HG02885 (cell line): ENCODE results near the gene HP1BP3.
"Not testable (repeated sequence)": the region's sequence is repeated elsewhere in the genome, so short reads cannot be mapped to it uniquely, and the experiment has no call there.

ENCODE experiments used
- ATAC-seq: cut with Tn5 transposase; IDR thresholded peaks from one replicate; pipeline ENCODE4 v1.9.1; 2021; ENCODE audit warnings: mild to moderate bottlenecking; ENCODE audit not compliant: unreplicated experiment, poor library complexity

Gene HP1BP3, protein sequence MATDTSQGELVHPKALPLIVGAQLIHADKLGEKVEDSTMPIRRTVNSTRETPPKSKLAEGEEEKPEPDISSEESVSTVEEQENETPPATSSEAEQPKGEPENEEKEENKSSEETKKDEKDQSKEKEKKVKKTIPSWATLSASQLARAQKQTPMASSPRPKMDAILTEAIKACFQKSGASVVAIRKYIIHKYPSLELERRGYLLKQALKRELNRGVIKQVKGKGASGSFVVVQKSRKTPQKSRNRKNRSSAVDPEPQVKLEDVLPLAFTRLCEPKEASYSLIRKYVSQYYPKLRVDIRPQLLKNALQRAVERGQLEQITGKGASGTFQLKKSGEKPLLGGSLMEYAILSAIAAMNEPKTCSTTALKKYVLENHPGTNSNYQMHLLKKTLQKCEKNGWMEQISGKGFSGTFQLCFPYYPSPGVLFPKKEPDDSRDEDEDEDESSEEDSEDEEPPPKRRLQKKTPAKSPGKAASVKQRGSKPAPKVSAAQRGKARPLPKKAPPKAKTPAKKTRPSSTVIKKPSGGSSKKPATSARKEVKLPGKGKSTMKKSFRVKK

DNA sequence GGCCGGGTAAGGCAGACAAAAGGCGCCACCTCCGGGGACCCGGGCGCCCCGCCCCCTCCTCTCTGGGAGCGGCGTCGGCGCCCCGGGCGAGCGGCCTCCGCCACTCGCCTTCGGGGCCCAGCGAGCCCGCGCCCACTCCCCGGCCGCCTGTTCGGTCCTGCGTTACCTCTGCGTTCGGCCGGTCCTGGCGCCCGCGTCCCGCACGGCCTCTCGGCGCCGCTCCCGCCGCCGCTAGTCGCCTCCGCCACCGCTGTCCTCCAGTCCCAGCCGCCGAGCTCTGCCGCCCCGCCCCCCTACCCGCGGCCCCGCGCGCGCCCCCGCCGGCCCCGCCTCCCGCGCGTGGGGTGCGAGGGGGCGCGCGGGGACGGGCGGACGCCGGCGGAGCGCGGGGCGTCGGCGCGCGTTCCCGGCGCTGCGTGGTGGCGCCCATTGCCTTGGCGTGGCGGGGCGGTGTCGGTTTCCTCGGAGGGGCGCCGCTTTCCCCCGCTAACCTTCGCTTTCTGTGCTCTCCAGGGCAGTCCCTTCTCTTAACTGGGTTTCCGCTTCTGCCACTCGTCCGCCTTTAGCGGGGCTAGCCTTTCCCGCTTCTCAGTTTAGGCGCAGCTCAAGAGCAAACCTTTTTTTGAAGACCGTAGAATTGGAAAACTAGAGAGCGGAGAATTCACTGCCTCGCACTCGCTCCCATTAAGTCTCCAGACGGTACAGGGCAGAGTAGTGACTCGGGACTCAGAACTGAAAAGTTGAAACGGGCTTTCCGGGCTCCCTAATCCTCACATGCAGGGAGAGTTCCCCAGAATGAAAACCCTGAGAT lies at the start of gene HP1BP3:
Gene HP1BP3 (minus strand): TSS at position 279 of the 811 bp plus-strand sequence. CDS start 6,867 bp downstream, outside the sequence.
- peak; percentile 61 for ATAC-seq

- ATAC-seq = no peak
Observed at GRCh38 chr1:20836230-20836629, 49.1 kb upstream of the HP1BP3 start.

- no peak for ATAC-seq
Observed at GRCh38 chr1:20834780-20835179, 47.7 kb upstream of the HP1BP3 start.

DNA sequence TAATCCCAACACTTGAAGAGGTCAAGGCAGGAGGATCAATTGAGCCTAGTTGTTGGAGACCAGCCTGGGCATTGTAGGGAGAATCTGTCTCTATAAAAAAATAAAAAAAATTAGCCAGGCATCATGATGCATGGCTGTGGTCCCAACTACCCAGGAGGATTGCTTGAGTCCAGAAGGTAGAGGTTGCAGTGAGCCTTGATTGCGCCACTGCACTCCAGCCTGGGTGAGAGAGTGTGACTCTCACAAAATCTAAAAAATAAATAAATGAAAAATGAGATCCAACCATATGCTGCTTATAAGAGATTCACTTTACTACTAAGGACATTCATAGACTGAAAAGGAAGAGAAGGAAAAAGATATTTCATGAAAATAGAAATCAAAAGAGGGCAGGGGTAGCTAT lies 47.1 kb upstream of the HP1BP3 start:
- ATAC-seq = no peak

DNA sequence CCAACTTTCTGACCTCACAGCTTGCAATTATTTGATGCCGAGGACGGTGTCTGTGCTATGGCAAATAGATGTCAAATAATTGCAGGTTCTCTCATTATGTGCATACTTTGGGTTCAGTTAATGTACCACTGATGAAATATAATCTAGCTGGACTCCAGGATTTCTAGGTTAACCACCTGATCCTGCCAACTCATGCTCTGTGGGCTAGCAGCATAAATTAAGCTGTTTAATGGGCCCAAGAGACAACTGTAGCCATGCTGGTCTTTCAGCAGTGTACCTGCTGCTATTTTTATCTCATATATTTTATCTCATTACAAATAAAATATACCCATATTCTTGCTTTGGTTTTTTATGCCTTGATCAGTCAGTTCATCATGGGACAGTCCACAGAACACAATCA lies 43.3 kb upstream of the HP1BP3 start:
- no peak for ATAC-seq

DNA sequence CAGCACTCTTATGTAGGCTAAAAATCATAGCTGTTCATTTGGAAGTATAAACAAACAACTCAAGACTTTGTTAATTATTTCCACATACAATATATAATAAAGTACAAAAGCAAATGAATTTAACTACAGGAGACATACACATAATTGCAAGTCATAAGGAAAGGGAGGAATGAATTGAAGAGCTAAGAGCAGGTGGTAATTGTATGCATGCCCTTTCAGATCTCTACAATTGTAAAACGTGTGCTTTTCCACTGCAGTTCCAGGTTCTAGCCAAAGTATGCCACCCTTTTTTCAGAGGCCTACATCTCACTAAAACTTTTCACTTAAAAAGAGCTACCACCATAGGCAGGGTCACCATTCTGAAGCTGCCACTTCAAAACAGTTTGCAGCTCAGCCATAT lies 42.8 kb upstream of the HP1BP3 start:
- ATAC-seq = no peak

DNA sequence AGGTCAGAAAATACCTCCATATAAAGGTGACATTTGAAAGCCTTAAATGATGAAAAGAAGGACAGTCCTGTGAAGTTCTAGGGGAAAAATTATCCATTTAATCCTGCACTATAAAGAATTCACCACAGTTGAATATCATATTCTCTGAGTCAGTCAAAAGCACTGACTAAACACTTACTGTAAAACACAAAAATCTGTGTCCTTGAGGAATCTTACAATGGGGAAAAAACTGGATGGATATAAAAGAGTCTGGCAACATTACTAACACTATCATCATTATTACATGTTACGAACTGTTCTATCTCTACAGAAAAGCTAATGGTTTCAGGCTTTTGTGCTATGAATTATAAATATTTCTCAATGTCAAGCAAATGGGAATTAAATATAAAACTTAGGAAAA lies 42.4 kb upstream of the HP1BP3 start:
- no peak for ATAC-seq

GRCh38 chr1:20823845-20824244 lies 36.7 kb upstream of the HP1BP3 start:
- ATAC-seq = no peak

GRCh38 chr1:20821466-20821865 lies 34.4 kb upstream of the HP1BP3 start:
- no peak for ATAC-seq

GRCh38 chr1:20819818-20820217 lies 32.7 kb upstream of the HP1BP3 start:
- ATAC-seq = no peak

GRCh38 chr1:20814534-20814871 lies 27.4 kb upstream of the HP1BP3 start:
- no peak for ATAC-seq

- ATAC-seq = no peak
Observed at GRCh38 chr1:20811916-20812315, 24.8 kb upstream of the HP1BP3 start.

DNA sequence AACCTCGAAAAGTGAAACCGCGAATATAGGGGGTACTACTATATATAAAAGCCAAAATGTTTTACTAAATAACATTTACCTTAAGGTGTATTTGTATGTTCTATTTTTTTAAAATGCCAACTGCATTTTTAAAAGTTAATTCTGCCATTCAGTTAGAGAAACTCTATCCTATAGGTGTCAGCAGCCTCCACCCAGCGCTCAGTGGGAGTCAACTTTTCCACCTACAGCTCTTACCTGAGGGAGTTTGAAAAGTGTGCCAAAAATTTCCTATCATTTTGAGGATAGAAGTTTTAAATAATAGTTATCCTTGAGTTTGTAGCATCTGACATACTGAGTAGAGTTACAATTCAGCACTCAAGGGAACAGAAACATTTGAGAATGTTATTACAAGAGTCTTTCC lies 6.1 kb upstream of the HP1BP3 start:
- ATAC-seq = no peak

GRCh38 chr1:20792196-20792595 lies 5.1 kb upstream of the HP1BP3 start:
- ATAC-seq = no peak

- no peak for ATAC-seq
Observed at GRCh38 chr1:20790785-20791184, 3.7 kb upstream of the HP1BP3 start.

- ATAC-seq = not testable (repeated sequence)
Observed at GRCh38 chr1:20789598-20789997, 2.5 kb upstream of the HP1BP3 start.

DNA sequence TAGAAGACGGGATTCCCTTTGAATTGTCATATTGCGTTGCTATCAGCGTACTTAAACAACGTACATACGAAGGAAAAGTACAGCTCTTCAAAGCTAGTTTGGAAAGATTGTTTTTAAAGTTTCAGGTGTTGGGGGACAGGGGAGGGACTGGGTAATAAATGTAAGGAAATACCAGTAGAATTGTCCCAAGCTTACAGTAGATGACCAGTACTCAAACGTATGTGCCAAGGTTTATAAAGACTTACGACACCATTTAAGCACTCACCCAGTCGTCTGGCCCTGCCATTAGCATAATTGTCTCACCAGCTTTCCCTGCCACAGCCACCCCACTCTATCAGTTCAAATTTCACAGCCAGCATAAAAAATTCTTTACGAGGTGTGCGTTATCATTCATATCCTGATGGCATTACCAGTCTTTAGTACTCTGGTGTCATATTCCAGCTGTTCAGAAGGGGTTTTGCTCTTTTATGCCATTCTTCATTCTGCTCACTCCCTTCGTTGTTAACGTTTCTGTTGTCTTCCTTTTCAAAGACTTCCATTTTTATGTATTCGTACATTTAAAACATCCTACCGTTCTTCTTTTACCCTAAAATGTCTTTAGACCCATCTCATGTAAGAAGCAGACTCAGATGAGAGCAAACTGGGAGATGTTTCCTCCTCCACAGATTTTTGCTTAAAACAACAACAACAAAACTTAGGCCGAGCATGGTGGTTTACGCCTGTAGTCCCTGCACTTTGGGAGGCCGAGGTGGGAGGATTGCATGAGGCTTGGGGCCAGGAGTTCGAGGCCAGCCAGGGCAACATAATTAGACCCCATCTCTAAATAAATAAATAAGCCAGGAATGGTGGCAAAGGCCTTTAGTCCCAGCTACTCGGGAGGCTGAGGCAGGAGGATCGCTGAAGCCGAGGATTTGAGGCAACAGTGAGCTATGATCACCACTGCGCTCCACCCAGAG lies 1.0 kb upstream of the HP1BP3 start:
- ATAC-seq = no peak

- peak; percentile 81 for ATAC-seq
Observed at GRCh38 chr1:20786253-20787028, 666 bp downstream of the HP1BP3 start.

DNA sequence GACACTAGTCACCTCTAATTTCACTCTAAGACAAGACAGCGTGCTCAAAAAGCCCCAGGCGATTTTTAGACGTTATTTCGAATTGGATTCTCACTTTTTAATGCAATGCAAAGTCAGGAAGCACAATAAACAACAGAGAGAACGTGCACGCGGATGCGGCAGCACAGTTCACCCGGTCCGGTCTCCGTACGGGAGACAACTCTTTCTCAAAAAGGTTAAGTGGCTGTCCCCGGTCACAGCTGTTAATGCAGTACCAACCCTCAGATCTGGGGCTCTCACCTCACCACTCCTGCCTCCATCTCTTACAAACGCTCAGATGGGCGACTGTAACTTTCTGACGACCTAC lies 1.2 kb downstream of the HP1BP3 start:
- ATAC-seq = no peak

GRCh38 chr1:20775700-20776099 lies 11.4 kb downstream of the HP1BP3 start:
- no peak for ATAC-seq
